ENCODE data around the gene MYO5C. TPM values are rescaled to one million over a fixed set of nuclear protein-coding genes. Genes with fewer than 3 reads are reported as not detected.

The MYO5C gene
- polyA plus RNA-seq, 6 donors from 2014 or later: 0.08 to 0.32 (median 0.22) TPM; not detected in 2

DNA sequence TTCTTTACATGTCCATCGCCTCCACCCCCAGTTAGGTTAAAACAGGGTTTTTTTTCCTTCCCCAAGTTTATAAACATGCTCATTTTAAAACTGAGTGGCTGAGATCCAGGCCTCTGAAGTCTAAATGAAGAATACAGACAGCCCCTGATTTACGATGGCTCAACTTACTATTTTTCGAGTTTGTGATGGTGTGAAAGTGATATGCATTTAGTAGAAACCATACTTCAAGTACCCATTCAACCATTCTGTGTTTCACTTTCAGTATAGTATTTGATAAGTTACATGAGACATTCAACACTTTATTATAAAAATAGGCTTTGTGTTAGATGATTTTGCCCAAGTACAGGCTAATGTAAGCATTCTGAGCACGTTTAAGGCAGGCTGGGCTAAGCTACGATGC lies 73.9 kb downstream of the MYO5C start:
- Mint-ChIP-seq H3K4me1 (peaks cover 37 to 75% (median 42%) of the 10 kb centered on the region in 3 donors), H3K27me3 (no peaks in the 10 kb centered on the region), H3K36me3 (no peaks in the 10 kb centered on the region), H3K9me3 (no peaks in the 10 kb centered on the region), H3K4me3 (peak overlapping the region; percentile 72 to 90 (median 85)), H3K27ac (peak overlapping the region; percentile 86 to 99 (median 97))
- ATAC-seq (ENCODE audit: low read depth in 2 of 2): peak; percentile 65
- DNase-seq: peak; percentile 34

DNA sequence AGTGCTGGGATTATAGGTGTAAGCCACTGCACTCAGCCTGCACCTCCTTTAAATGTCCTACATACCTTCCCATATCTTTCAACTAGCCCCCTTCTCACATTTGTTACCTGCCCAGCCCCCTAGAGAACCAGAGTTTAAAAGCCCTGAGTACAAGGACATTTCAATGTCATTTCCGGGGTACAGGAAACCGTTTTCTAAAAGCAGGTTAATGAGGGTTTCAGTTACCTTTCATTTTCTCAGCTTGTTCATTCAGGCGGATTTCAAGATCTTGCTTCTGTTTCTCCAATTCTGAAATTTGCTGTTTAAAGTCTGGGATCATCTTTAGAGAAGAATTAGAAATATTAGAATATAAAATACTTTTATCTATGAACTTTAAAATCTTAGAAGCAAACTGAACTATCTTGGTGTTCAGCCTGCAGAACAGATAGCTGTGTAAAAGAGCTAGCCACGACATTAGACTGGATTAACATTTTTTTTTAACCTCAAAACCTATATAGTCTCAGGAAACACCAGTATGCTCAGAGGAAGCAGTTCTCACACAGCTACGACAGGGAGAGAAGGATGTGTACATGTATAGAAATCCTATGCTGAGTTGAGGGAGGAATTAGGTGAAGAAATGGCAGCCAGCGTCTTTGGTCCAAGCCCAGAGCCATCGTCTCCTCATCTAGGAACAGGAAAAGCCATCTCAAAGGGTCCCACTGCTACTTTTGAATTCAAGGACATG lies 74.5 kb downstream of the MYO5C start:
- peaks cover 35 to 70% (median 40%) of the 10 kb centered on the region in 3 donors for H3K4me1 Mint-ChIP-seq

GRCh38 chr15:52220251-52220650 lies 75.4 kb downstream of the MYO5C start:
- Mint-ChIP-seq H3K27ac (peak overlapping the region in 3 of 6 donors; percentile 92 to 98 (median 97)), H3K4me1 (peaks cover 31 to 62% (median 36%) of the 10 kb centered on the region in 3 donors), H3K27me3 (no peaks in the 10 kb centered on the region), H3K36me3 (no peaks in the 10 kb centered on the region), H3K9me3 (no peaks in the 10 kb centered on the region), H3K4me3 (peak overlapping the region in 2 of 8 donors; percentile 3 to 25)
- DNase-seq: no peak
- no peak for ATAC-seq (ENCODE audit: low read depth in 2 of 2)

More for the DNA sequence above, 74.5 kb downstream of the MYO5C start:
- peak overlapping the region; percentile 72 to 90 (median 85) for H3K4me3 Mint-ChIP-seq
- DNase-seq (peak; percentile 30), ATAC-seq (ENCODE audit: low read depth in 2 of 2) (peak; percentile 41 to 45)
- H3K27ac Mint-ChIP-seq: peak overlapping the region; percentile 86 to 99 (median 97)
- no peaks in the 10 kb centered on the region for H3K36me3 Mint-ChIP-seq
- H3K27me3 Mint-ChIP-seq: no peaks in the 10 kb centered on the region
- no peaks in the 10 kb centered on the region for H3K9me3 Mint-ChIP-seq

DNA sequence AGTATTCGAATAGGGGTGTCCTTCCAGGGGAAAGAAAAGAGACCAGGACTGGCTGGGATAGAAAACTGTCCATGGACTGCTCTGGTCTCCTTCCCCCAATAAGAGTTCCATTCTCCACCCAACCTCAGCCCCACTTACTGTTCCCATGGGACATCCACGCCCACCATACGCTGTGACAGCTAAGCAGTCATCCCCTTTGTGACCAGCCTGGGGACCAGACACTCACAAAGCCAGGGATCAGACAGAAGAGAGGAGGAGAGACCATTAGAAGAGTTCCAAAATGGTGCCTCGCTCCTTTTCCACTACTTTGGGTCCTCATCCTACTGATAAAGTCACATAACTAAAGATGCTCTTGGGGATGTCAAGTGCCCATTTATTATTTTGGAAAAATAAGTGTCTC lies 76.8 kb downstream of the MYO5C start:
- no peak for ATAC-seq (ENCODE audit: low read depth in 2 of 2)
- no peaks in the 10 kb centered on the region for H3K27me3 Mint-ChIP-seq
- DNase-seq: no peak
- peak overlapping the region in 2 of 6 donors; percentile 44 to 49 for H3K27ac Mint-ChIP-seq
- peaks cover 24 to 48% (median 32%) of the 10 kb centered on the region in 3 donors for H3K4me1 Mint-ChIP-seq
- H3K9me3 Mint-ChIP-seq: no peaks in the 10 kb centered on the region
- no peaks in the 10 kb centered on the region for H3K36me3 Mint-ChIP-seq
- peak overlapping the region in 3 of 8 donors; percentile 3 to 68 (median 24) for H3K4me3 Mint-ChIP-seq

DNA sequence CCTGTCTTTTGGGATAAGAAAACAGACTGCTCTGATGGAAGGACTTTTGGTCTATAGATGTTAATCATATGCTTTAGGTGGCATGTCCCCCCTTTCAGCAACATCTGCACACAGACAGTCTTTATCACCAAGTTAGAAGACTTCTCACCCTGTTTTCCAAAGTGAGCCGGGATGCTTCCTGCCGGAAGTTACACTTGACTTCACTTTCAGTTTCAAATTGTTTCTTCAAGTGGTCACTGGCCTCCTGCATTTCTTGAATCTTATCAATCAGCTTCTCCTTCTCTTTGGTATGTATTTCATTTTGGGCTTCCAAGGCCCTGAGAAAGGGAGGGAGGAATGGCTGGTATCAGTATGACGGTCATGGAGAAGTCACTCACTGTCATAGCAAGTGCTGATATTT lies 77.2 kb downstream of the MYO5C start:
- Mint-ChIP-seq H3K36me3 (no peaks in the 10 kb centered on the region), H3K9me3 (no peaks in the 10 kb centered on the region), H3K4me3 (no peak overlapping the region), H3K27me3 (no peaks in the 10 kb centered on the region), H3K27ac (peak overlapping the region in 3 of 6 donors; percentile 30 to 79 (median 44)), H3K4me1 (peaks cover 24 to 44% (median 32%) of the 10 kb centered on the region in 3 donors)
- ATAC-seq (ENCODE audit: low read depth in 2 of 2): no peak
- DNase-seq: no peak

DNA sequence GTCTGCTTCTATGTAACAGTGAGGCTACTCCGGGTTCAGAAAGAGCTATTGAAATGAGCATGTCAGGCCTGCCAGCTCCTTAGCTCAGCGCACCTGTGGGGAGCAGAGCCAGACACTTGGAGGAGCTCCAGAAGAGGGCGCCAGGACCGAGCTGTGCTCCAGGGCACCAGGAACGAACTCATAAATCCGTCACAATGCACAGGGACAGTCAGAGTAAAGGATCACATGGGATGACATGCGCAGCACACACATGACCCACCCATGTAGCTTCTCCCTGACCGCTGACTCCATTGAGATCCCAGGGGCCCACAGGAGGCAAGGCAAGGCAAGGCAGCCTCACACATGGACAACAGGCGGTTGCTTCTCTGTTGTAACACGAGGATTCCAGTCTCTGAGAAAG lies 78.4 kb downstream of the MYO5C start:
- no peak for ATAC-seq (ENCODE audit: low read depth in 2 of 2)

DNA sequence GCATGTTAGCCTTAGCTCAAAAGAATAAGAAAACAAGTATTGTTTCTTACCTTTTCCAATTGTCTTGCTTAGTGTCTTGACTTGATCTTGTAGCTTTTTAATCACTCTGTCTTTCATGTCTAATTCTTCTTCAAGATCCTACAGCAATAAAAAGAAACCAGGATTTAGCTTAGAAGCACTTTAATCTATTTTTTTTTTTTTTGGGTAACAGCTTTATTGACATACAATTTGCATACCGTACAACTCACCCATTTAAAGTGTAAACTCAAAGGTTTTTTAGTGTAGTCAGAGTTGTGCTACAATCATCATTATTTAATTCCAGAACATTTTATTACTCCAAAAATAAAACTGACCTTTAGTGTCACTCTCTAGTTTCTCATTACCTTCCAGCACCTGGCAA lies 81.1 kb downstream of the MYO5C start:
- Mint-ChIP-seq H3K4me3 (no peak overlapping the region), H3K27me3 (no peaks in the 10 kb centered on the region), H3K36me3 (no peaks in the 10 kb centered on the region), H3K9me3 (no peaks in the 10 kb centered on the region), H3K27ac (peak overlapping the region in 1 of 6 donors; percentile 7), H3K4me1 (peaks cover 3 to 12% (median 6%) of the 10 kb centered on the region in 3 donors)
- ATAC-seq (ENCODE audit: low read depth in 2 of 2) (no peak), DNase-seq (no peak)

More for the DNA sequence above, 78.4 kb downstream of the MYO5C start:
- Mint-ChIP-seq H3K27ac (peak overlapping the region in 1 of 6 donors; percentile 30), H3K4me3 (no peak overlapping the region), H3K4me1 (peaks cover 19 to 34% (median 26%) of the 10 kb centered on the region in 3 donors), H3K9me3 (no peaks in the 10 kb centered on the region), H3K36me3 (no peaks in the 10 kb centered on the region), H3K27me3 (no peaks in the 10 kb centered on the region)
- no peak for DNase-seq

DNA sequence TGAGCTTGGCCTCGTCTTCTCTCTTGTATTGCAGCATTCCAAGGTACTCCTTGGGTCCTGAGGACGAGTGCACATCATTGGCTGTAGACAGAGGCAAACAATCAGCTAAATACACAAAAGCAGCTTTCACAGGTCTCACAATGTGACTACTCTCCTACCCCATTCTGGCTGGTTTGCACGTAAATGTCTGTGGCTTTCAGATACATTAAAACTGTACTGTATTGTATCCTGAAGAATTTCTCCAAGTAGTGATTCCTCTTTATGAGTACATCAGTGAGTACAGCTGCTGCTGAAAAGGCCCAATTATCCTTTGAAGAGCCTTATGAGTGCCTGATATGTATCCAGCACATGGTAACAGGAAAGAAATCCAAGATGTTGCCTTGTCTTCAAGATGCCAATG lies 82.4 kb downstream of the MYO5C start:
- no peak overlapping the region for H3K4me3 Mint-ChIP-seq
- DNase-seq (no peak), ATAC-seq (ENCODE audit: low read depth in 2 of 2) (no peak)
- no peaks in the 10 kb centered on the region for H3K27me3 Mint-ChIP-seq
- peaks cover 9 to 11% (median 11%) of the 10 kb centered on the region in 3 donors for H3K4me1 Mint-ChIP-seq
- H3K36me3 Mint-ChIP-seq: no peaks in the 10 kb centered on the region
- H3K27ac Mint-ChIP-seq: no peak overlapping the region
- no peaks in the 10 kb centered on the region for H3K9me3 Mint-ChIP-seq

- peak; percentile 66 for DNase-seq
- peaks cover 10 to 14% (median 12%) of the 10 kb centered on the region in 3 donors for H3K4me1 Mint-ChIP-seq
- no peaks in the 10 kb centered on the region for H3K36me3 Mint-ChIP-seq
- H3K9me3 Mint-ChIP-seq: no peaks in the 10 kb centered on the region
- H3K27me3 Mint-ChIP-seq: no peaks in the 10 kb centered on the region
- no peak overlapping the region for H3K4me3 Mint-ChIP-seq
- peak overlapping the region in 2 of 6 donors; percentile 61 to 74 for H3K27ac Mint-ChIP-seq
- ATAC-seq (ENCODE audit: low read depth in 2 of 2): peak; percentile 90 to 97
These were observed 87.2 kb downstream of the MYO5C start for GRCh38 chr15:52208306-52208946.

GRCh38 chr15:52207191-52207590 lies 88.4 kb downstream of the MYO5C start:
- Mint-ChIP-seq H3K27ac (peak overlapping the region in 1 of 6 donors; percentile 91), H3K4me3 (no peak overlapping the region), H3K36me3 (no peaks in the 10 kb centered on the region), H3K4me1 (peaks cover 8 to 14% (median 12%) of the 10 kb centered on the region in 3 donors), H3K27me3 (no peaks in the 10 kb centered on the region), H3K9me3 (no peaks in the 10 kb centered on the region)
- ATAC-seq (ENCODE audit: low read depth in 2 of 2) (no peak), DNase-seq (no peak)

- ATAC-seq (ENCODE audit: low read depth in 2 of 2) (no peak), DNase-seq (no peak)
- Mint-ChIP-seq H3K27me3 (no peaks in the 10 kb centered on the region), H3K4me3 (peak overlapping the region in 1 of 8 donors; percentile 56), H3K36me3 (no peaks in the 10 kb centered on the region), H3K9me3 (no peaks in the 10 kb centered on the region), H3K27ac (peak overlapping the region in 1 of 6 donors; percentile 7), H3K4me1 (peaks cover 8 to 14% (median 12%) of the 10 kb centered on the region in 3 donors)
These were observed 89.2 kb downstream of the MYO5C start for GRCh38 chr15:52206446-52206845.

GRCh38 chr15:52204657-52205056 lies 90.9 kb downstream of the MYO5C start:
- H3K27me3 Mint-ChIP-seq: no peaks in the 10 kb centered on the region
- H3K4me1 Mint-ChIP-seq: peaks cover 8 to 14% (median 12%) of the 10 kb centered on the region in 3 donors
- ATAC-seq (ENCODE audit: low read depth in 2 of 2): no peak
- no peak overlapping the region for H3K27ac Mint-ChIP-seq
- no peak for DNase-seq
- no peaks in the 10 kb centered on the region for H3K9me3 Mint-ChIP-seq
- no peaks in the 10 kb centered on the region for H3K36me3 Mint-ChIP-seq
- H3K4me3 Mint-ChIP-seq: no peak overlapping the region

- H3K27ac Mint-ChIP-seq: peak overlapping the region in 1 of 6 donors; percentile 19
- ATAC-seq (ENCODE audit: low read depth in 2 of 2): no peak
- H3K27me3 Mint-ChIP-seq: no peaks in the 10 kb centered on the region
- no peaks in the 10 kb centered on the region for H3K36me3 Mint-ChIP-seq
- DNase-seq: no peak
- H3K4me3 Mint-ChIP-seq: no peak overlapping the region
- peaks cover 0 to 4% (median 0%) of the 10 kb centered on the region in 3 donors for H3K4me1 Mint-ChIP-seq
- no peaks in the 10 kb centered on the region for H3K9me3 Mint-ChIP-seq
These were observed 94.7 kb downstream of the MYO5C start for GRCh38 chr15:52200831-52201365.
